Keratinocyte (primary cell): ENCODE results near the gene SFMBT2.

Source experiments
- CTCF ChIP-seq, 3 experiments: IDR thresholded peaks in 1 of 3; conservative IDR thresholded peaks in 1 of 3; optimal IDR thresholded peaks in 1 of 3; 2 replicates in 2 of 3; 3 replicates in 1 of 3; pipeline versions ENCODE3 to v1.5.1; 2011; ENCODE audit warnings: low read length in 3 of 3, mild to moderate bottlenecking in 3 of 3, moderate library complexity in 2 of 3, control low read depth in 1 of 3, inconsistent platforms in 1 of 3; ENCODE audit not compliant: insufficient read depth in 2 of 3; ENCODE audit errors: extremely low read depth in 1 of 3
- EZH2 ChIP-seq: IDR thresholded peaks from one replicate; pipeline ENCODE4 v1.6.1; 2012; ENCODE audit warnings: inconsistent platforms, mild to moderate bottlenecking, low read length, moderate library complexity

GRCh38 chr10:7338469-7338868 is 72.4 kb downstream of the SFMBT2 start:
- TF ChIP-seq CTCF (optimal IDR thresholded peaks at IDR 0.05 in 1 of 3, IDR thresholded peaks at IDR 0.05 in 1 of 3, conservative IDR thresholded peaks at IDR 0.05 in 1 of 3; ENCODE audit: extremely low read depth in 1 of 3, insufficient read depth in 2 of 3, low read length in 3 of 3) (no peak), EZH2 (no peak)
